Effector memory CD4-positive, alpha-beta T cell (primary cell): ENCODE data around the gene CYP4B1.

Experiments
- DNase-seq, 3 donors: peaks; one replicate each; pipeline ENCODE4 v3.0.0-alpha.2; 2020
- H3K27ac ChIP-seq: 2 replicates; pipeline ENCODE4 v1.7.0; 2013; ENCODE audit warnings: mild to moderate bottlenecking, low read length, moderate library complexity; ENCODE audit not compliant: insufficient read depth, poor library complexity, severe bottlenecking
- H3K27me3 ChIP-seq: replicated peaks from 2 replicates; pipeline ENCODE4 v1.7.0; 2013; ENCODE audit warnings: mild to moderate bottlenecking, low read length; ENCODE audit not compliant: insufficient read depth, control insufficient read depth, poor library complexity, severe bottlenecking
- H3K36me3 ChIP-seq: 2 replicates; pipeline ENCODE4 v1.7.0; 2013; ENCODE audit warnings: mild to moderate bottlenecking, low read length, moderate library complexity; ENCODE audit not compliant: control insufficient read depth, insufficient read depth
- H3K4me1 ChIP-seq: 2 replicates; pipeline ENCODE4 v1.7.0; 2013; ENCODE audit warnings: low read length, mild to moderate bottlenecking; ENCODE audit not compliant: control insufficient read depth, insufficient read depth, poor library complexity, severe bottlenecking
- H3K4me3 ChIP-seq: 2 replicates; pipeline ENCODE4 v1.7.0; 2013; ENCODE audit warnings: low read length, low read depth, mild to moderate bottlenecking; ENCODE audit not compliant: insufficient read depth, poor library complexity, severe bottlenecking
- H3K9me3 ChIP-seq: 2 replicates; pipeline ENCODE4 v1.7.0; 2013; ENCODE audit warnings: mild to moderate bottlenecking, low read length, moderate library complexity; ENCODE audit not compliant: control insufficient read depth

CYP4B1 gene

DNA sequence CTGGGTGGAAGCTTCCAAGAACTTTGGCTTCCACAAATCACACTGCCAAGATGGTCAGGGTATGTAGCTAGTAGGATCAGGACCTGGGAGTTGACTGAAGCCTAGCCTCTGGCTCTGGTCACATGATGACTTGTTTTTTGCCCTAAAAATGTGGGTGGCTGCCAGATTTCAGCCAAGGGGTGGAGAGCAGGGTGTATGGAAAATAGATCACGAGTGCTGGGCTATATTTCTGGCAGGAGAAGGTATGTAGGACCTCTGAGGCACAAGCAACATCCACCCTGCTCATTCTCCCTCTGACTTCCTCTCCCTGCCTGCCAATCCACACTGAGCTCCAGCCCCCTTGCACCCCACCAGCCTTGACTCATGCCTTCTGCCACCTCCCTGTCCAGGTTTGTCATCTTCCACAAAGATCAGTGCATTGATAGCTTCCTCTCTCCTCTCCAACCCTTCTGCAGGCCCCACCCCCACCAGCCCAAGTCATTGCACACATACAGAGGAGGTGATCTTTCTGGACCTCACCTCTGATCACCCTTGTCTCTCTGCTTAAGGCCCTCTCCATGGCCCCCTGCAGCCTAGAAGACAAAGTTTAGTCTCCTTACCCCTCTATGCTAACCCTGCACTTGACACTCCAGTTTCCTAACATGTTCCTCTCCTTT lies 8.3 kb upstream of the CYP4B1 start:
- Histone ChIP-seq H3K36me3 (no peaks in the 10 kb centered on the region), H3K4me1 (no peaks in the 10 kb centered on the region), H3K4me3 (no peak overlapping the region), H3K27ac (no peak overlapping the region), H3K9me3 (no peaks in the 10 kb centered on the region), H3K27me3 (no peaks in the 10 kb centered on the region)
- DNase-seq: no peak

DNA sequence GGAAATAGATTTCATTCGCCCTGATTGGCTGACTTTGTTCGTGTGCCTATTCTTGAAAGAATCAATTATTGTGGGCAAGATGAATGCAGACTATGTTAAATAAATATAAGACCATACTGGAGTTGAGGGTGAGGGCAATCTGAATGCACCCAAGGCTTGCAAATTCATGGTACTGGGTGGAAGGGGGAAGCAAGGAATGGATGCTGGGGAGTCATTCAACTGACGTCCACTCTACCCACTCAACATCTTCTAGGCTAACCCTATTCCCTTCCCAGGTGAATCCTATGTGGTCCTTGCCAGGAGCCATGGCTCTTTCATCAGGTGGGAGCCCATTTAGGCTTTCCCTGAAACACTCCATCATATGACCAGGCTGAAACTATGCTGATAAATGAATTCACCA lies 5.7 kb upstream of the CYP4B1 start:
- H3K9me3 ChIP-seq: no peaks in the 10 kb centered on the region
- DNase-seq: no peak
- H3K4me1 ChIP-seq: no peaks in the 10 kb centered on the region
- H3K27me3 ChIP-seq: no peaks in the 10 kb centered on the region
- H3K36me3 ChIP-seq: no peaks in the 10 kb centered on the region
- no peak overlapping the region for H3K4me3 ChIP-seq
- H3K27ac ChIP-seq: no peak overlapping the region

DNA sequence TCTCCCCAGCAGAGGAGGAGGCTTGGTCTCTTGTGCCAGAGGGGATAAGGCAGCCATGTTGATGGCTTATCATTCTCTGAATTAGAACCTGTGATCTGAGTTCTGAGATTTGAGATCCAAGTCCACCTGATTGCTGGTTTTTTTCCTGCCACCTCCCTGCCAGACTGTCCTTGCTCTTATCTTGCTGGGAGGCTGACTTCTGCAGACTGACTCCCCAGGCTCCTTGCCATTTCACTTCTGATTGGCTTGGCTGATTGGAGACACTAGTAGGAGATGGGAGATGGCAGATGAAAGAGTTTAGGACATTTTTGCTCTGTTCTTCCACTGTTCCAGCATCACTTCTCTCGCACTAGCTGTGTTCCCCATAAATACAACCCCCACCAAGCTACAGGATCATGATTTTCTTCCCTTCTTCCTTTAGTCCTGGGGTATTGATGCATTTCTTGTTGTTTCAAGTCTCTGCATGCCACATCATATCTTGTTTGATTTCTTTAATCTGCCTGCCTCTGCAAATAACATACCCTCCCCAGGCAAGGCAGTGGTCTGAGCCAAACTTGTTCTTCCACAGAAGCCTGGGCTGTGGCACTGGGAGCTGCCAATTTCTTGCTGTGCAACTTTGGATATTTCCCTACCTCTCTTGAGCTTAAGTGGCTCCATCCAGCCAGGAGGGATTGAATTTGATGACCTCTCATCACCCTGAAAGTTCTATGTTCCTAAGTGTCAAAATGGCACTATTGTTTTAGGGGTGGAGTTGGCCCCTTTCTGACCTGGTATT lies 963 bp upstream of the CYP4B1 start:
- H3K4me1 ChIP-seq: no peaks in the 10 kb centered on the region
- H3K27me3 ChIP-seq: no peaks in the 10 kb centered on the region
- DNase-seq: no peak
- no peak overlapping the region for H3K27ac ChIP-seq
- H3K9me3 ChIP-seq: no peaks in the 10 kb centered on the region
- H3K36me3 ChIP-seq: no peaks in the 10 kb centered on the region
- no peak overlapping the region for H3K4me3 ChIP-seq

DNA sequence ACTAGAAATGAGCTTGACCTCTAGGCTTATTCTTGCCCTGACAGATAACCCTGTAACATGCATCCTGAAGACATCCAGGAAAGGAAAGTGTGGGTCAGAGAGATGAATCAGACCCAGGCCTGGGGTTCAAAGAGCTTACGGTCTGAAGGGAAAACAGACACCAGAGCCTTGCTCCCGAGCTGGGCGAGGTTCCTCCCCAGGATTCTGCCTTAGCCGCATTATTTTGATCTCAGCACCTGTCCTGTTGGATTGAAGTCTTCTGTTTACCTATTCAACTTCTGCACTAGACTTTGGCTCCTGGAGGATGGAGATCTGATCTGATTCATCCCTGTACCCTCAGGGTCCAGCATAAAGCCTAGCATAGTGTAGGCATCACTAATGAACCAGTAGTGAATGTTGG lies 1.9 kb downstream of the CYP4B1 start:
- Histone ChIP-seq H3K27ac (no peak overlapping the region), H3K27me3 (no peaks in the 10 kb centered on the region), H3K9me3 (no peaks in the 10 kb centered on the region), H3K4me1 (no peaks in the 10 kb centered on the region), H3K4me3 (no peak overlapping the region), H3K36me3 (no peaks in the 10 kb centered on the region)
- no peak for DNase-seq

DNA sequence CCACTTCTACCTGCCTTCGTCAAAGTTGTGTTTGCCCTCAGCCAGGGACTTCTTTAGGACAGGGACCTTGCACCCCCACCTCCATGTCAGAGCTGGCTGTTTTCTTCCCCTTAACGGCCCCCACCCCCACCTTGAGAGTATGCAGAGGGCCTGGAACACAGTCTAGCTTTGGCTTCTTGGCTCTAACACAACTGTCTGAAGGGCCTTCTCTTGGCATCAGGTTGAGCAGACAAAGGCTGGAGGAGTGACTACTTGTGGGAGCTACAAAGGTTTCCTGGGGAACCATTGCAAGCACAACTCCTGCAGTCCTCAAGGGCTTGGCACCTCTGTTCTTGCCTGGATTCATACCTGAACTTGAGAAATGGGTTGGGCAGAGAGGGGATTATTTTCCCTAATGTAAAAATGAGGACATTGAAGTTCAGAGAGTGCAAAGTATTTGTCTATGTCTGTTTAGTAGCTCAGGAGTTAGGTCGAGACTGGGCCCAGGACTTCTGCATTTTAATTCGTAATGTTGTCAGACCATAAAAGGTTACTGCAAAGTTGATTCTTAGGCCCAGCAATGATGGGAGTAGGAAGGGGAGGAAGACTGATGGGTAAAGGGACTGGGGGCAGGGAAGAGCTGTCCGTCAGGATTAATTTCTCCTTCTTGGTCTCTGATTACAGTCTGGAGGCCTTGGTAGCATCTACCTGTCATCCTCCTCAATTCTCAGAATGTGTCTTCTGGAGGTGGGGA lies 2.6 kb downstream of the CYP4B1 start:
- Histone ChIP-seq H3K27ac (no peak overlapping the region), H3K9me3 (no peaks in the 10 kb centered on the region), H3K4me3 (no peak overlapping the region), H3K27me3 (no peaks in the 10 kb centered on the region), H3K4me1 (no peaks in the 10 kb centered on the region), H3K36me3 (no peaks in the 10 kb centered on the region)
- DNase-seq: no peak

DNA sequence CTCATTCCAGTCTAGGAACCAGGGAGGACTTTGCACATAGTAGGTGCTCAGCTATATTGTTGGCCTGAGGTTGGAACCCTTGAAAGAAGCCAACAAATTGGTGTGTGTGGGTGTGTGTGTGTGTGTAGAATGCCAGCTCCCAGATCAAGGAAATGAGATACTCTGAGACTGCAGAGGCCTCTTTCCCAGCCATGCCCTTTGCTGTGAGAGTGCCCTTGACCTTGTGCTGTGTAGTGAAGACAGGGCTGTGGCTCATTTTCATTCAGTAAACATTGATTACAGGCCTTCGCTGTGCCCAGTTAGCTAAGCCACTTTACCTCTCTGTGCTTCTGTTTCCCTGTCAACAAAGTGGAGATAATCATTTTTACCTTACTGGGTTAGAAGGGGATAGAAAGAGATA lies 3.2 kb downstream of the CYP4B1 start:
- H3K4me1 ChIP-seq: no peaks in the 10 kb centered on the region
- H3K4me3 ChIP-seq: no peak overlapping the region
- no peaks in the 10 kb centered on the region for H3K36me3 ChIP-seq
- no peaks in the 10 kb centered on the region for H3K27me3 ChIP-seq
- H3K9me3 ChIP-seq: no peaks in the 10 kb centered on the region
- DNase-seq: no peak
- no peak overlapping the region for H3K27ac ChIP-seq

DNA sequence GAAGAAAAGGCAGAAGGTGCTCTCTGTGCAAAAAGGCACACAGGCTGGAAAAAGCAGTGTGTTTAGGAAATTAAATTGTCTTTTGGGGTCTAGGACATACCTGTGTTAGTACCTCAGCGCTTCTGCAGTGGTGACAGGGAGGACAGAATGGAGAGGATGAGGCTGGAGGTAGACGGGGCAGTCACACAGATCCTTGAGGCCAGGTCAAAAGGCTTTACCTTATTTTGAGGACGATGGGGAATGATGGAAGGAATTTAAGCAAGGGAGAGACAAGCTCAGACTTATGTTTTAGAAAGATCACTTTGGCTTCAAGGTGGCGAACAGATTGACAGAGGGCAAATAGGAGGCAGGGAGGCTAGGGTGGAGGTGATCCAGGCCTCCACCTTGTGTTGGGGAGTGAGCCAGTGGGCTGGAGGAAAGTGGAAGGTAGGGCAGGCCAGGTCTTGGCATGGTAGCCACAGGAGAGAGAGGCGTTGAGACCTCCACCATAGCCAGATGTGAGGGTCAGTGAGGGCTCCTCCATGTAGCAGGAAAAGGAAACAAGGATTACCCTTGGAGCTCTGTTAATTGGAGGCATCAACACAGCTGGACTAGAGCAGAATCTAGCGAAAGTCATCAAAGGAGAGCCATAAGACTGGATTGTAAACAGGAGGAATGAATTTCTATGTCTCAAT lies 4.2 kb downstream of the CYP4B1 start:
- no peak for DNase-seq
- Histone ChIP-seq H3K27ac (no peak overlapping the region), H3K9me3 (no peaks in the 10 kb centered on the region), H3K4me3 (no peak overlapping the region), H3K4me1 (no peaks in the 10 kb centered on the region), H3K36me3 (no peaks in the 10 kb centered on the region), H3K27me3 (no peaks in the 10 kb centered on the region)

DNA sequence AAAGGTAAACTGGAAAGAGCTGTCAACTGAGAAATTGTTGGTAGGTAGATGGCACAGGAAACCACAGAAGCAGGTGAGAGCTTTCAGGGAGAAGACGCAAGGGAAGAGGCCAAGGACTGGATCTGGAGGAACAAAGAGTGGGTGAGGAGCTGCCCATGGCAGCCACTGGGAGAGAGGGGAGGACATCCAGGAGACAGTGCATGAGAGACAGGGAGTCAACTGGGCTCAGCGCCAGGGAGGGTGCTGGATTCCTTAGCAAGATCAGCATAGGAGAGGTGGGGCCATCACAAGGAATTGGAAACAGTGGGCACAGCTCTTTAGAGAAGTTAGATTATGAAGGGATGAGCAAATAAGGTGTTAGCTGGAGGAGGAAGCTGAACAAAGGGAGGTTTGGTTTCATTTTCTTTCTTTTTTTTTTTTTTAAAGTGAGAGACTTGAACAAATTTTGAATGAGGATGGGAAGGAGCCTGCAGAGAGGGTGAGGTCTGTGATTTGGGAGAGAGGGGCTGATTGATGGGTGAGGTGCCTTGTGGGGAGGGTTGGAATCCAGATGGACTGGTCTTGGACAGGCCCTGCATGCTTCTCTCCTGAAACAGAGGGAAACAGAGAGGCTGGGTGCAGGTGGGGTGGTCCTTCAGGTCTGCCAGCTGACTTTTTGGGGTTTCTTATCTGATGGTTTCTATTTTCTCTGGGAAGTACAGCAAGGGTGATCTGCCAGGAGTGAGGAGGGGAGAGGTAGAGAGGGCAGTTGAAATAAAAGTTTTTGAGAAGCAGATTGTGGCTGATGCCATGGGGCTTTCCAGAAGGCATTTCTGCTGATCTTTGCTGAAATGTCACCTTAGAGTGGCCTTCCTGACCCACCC lies 5.4 kb downstream of the CYP4B1 start:
- no peak overlapping the region for H3K27ac ChIP-seq

DNA sequence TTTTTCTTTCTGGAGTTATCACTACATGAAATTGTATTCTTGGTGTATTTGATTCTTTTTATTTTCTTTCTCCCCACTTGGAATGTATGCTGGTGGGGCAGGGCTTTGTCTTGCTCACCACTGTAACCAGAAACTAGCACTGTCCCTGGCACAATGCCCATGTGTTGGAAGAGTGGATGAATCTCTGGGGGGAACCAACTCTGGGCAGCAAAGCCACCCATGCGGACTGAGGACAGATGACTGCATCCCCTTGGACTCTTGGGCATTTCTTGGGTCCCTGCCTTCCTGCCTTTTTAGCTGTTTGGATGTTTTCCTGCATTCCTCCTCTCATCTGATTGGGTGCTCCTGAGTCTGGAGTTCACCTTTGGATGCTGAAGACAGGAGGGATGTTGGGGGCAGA lies 6.1 kb downstream of the CYP4B1 start:
- Histone ChIP-seq H3K9me3 (no peaks in the 10 kb centered on the region), H3K4me1 (no peaks in the 10 kb centered on the region)

More for the DNA sequence above, 5.4 kb downstream of the CYP4B1 start:
- Histone ChIP-seq H3K4me1 (no peaks in the 10 kb centered on the region), H3K27me3 (no peaks in the 10 kb centered on the region), H3K36me3 (no peaks in the 10 kb centered on the region), H3K9me3 (no peaks in the 10 kb centered on the region), H3K4me3 (no peak overlapping the region)
- no peak for DNase-seq

More for the DNA sequence above, 6.1 kb downstream of the CYP4B1 start:
- Histone ChIP-seq H3K4me3 (no peak overlapping the region), H3K27me3 (no peaks in the 10 kb centered on the region), H3K27ac (no peak overlapping the region), H3K36me3 (no peaks in the 10 kb centered on the region)
- DNase-seq: no peak
